KG1 (cell line): Measurements from ENCODE around the gene ATXN7L1.
"Not testable (repeated sequence)": the region's sequence is repeated elsewhere in the genome, so short reads cannot be mapped to it uniquely, and the experiment has no call there.

Experiments used
- DNase-seq: peaks from one replicate; lab custom pipeline; 2025; lab: John Stamatoyannopoulos, UW

The ATXN7L1 gene

DNA sequence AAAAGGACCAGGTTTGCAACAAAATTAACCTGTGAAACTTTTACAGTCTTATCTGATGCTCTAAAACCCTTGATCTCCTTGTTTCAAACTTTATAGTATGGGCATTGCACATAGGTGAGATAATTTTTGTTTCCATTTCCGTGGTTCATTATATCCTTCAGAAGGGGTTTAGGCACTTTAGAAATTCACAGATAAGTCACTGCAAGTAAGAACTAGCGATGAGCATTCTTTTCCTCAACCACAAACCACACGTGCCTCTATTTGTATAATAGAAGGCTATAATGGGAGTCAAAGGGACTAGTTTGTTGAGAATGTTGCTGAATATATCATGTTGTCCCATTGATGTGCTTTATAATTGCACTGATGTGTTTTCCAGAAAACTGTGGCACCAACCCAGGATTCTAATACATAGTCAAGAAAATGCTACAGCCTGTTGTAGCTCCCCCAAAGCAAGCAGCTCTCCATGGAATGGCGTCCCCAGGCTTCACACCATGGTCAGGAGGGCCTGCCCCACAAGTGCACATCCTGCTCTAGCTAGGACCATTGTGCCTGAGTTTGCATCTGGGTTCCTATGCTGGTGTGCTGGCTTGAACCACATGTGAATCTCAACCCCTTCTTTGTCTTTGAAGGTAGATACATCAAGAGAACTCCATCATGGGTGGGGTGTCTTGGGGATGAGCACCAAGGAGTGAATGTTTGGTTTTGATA, 14.0 kb upstream of the ATXN7L1 start:
- DNase-seq, result no peak

- no peak for DNase-seq
These were observed 11.3 kb upstream of the ATXN7L1 start for GRCh38 chr7:105887569-105888189.

- DNase-seq, result no peak
These were observed 10.4 kb upstream of the ATXN7L1 start for GRCh38 chr7:105886776-105887175.

- DNase-seq, result no peak
These were observed 9.2 kb upstream of the ATXN7L1 start for GRCh38 chr7:105885387-105886111.

DNA sequence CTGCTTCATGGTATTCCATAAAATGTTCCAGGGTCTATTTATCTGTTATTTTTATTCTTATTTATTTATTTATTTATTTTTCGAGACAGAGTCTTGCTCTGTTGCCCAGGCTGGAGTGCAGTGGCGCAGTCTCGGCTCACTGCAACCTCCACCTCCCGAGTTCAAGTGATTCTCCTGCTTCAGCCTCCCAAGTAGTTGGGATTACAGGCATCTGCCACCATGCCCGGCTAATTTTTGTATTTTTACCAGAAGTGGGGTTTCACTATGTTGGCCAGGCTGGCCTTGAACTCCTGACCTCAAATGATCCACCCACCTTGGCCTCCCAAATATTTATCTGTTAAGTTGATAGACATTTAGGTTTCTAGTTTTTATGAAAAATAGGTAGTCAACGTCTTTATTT, 6.8 kb upstream of the ATXN7L1 start:
- not testable (repeated sequence) for DNase-seq

- no peak for DNase-seq
These were observed 5.0 kb upstream of the ATXN7L1 start for GRCh38 chr7:105881439-105881838.

DNA sequence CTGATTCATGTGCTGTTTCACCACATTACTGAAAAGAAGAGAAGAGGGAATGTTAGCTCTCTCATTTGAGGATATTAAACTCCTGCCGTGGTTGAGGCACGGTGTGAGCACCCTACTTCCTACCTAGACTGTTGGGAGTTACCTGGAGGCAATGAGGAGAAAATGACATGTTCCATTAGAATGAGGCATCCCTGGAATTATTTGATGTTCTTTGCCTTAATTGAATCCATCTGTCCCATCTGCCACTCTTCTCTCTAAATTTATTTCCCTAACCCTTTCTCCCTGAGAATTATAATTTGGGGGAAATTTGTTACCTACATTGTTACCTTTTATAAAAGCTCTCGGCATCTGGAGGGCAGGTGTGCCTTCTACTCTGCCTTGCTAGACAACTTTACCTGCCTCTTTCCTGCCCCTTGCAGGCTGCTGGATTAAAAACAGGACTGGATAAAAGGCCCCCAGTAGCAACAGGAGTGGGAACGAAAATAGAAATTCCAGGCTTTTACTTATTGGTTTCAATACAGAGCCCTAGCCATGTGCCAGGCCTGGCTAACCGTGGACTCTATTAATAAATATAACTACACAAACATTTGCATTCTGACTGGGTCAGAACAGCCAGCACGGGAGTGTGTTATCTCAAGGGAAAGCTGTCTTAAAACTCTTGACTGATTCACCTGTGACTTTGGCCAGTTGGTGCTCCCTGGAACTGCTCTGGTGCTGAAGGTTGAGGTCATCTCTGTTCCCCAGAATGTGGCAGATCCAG, 4.4 kb upstream of the ATXN7L1 start:
- no peak for DNase-seq

DNA sequence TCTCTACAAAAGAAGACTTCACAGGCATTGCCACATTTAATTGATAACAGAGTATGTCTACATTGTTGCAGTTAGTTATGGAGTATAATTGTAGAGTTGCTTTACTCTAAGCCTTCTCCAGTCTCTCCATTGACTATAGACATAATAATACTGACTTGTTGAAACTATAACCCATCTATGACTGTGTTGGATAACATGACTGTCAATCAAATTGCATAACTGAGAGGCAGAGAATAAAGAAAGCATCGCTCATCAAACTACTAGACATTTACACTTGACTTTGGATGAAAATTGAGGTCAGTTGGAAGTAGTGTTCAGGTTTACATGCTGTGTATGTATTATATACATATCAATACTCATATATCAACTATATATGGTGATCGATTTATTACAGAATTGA, 3.4 kb upstream of the ATXN7L1 start:
- DNase-seq, result no peak

GRCh38 chr7:105878746-105879605, 2.6 kb upstream of the ATXN7L1 start:
- DNase-seq, result no peak

- DNase-seq, result no peak
These were observed 1.3 kb upstream of the ATXN7L1 start for GRCh38 chr7:105877736-105878135.

- no peak for DNase-seq
These were observed 684 bp upstream of the ATXN7L1 start for GRCh38 chr7:105876964-105877601.

DNA sequence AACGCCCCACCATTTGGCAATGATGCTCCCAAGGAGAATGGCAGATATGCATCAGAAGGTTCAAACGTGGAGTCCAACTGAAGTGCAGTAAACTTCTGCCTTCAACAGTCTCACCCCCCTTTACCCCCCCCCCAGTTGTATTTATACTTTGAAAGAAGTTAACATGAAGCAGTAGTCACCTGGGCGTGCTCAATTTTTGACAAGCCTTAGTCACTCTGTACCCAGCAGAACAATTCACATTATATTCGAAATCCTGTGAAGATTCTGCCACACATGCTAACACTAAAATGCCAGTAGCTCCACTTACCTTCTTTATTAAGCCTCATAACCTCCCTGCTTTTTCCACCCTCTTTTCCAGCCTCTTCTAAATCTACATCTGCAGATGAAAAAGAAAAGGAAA, 894 bp downstream of the ATXN7L1 start:
- no peak for DNase-seq

- DNase-seq, result no peak
These were observed 2.3 kb downstream of the ATXN7L1 start for GRCh38 chr7:105874055-105874454.

DNA sequence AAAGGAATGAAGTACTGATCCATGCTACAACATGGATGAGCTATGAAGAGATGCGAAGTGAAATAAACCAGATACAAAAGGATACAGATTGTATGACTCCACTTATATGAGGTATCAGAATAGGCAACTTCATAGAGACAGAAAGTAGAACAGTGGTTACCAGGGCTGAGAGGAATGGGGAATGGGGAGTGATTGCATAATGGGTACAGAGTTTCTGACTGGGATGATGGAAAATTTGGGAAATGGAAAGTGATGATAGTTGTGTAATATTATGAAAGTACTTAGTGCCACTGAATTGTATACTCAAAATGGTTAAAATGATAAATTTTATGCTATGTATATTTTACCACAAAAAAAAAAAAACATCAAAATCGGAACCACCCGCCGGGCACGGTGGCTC, 3.9 kb downstream of the ATXN7L1 start:
- DNase-seq, result no peak

GRCh38 chr7:105871142-105871541, 5.3 kb downstream of the ATXN7L1 start:
- no peak for DNase-seq

- no peak for DNase-seq
These were observed 10.1 kb downstream of the ATXN7L1 start for GRCh38 chr7:105866102-105866801.

DNA sequence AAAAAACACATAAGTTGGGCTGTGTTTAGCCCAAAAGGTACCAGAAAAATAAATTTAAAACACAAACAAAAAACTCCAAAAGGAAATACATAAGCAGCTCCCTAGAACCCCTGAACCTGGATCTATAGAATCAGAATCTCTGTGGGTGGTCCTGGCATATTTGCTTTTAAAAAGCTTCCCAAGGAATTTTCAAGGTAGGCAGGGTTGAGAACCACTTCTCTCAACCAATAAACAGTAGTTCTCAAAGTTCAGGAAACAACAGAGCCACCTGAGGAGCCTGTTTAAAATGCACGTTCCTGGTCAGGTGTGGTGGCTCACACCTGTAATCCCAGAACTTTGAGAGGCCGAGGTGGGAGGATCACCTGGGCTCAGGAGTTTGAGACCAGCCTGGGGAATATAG, 12.5 kb downstream of the ATXN7L1 start:
- no peak for DNase-seq

- no peak for DNase-seq
These were observed 13.6 kb downstream of the ATXN7L1 start for GRCh38 chr7:105862770-105863169.

DNA sequence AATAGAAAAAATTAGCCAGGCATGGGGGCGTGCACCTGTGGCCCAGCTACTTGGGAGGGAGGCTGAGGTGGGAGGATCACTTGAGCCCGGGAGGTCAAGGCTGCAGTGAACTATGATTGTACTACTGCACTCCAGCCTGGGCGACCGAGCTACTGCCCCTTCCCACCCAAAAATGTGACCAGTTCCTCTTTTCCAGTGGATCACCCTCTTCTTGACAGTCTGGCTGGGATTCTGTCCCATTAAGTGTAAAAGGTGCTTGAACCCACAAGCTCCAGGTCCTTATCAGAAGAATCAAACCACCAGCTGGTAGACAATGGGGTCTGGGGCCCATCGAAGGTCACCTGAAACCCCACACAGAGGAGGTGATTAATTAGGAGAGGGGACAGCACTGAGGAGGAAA, 14.1 kb downstream of the ATXN7L1 start:
- DNase-seq, result no peak

DNA sequence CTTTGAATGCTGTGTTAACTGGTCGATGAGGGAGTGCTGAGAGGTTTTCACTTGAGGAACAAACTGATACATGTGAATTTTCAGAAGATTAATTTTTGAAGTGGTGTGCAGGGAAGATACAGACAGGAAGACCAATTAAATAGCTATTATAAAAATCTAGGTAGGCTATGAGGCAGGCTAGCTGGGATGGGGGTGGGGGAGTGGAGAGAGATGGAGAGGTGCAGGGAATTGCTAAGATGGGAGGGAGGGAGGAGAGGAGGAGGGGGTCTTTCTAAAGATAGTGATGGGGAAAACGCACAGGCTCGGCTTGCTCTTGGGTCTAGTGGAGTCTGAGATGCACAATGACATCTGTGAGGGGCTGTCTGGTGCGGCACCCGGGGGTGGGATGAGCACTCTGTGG, 15.2 kb downstream of the ATXN7L1 start:
- no peak for DNase-seq
